Measurements from ENCODE around the gene EFNA5.
"Not testable (repeated sequence)": the region's sequence is repeated elsewhere in the genome, so short reads cannot be mapped to it uniquely, and the experiment has no call there.

Gene EFNA5

DNA sequence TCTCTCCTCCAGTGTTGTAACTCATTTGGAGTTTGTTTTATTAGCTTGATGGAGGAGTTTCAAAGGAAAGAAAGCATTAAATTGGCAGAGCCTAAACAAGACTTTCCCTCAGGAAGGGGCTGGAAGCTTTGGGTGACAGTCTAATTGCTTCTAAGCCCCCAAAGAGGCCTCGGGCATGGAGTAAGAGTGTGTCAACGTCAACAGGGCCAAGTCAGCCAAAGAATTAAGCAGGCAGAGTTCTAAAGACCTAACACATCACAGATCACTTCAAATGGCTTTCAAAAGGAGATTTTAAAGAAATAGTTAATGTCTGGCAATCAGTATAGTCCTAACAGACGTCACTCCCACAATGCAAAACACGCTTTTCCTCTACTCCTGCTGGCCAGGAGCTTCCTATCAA lies 234.5 kb downstream of the EFNA5 start:
- POLR2A ChIA-PET, result no interaction called here
- Histone ChIP-seq H3K4me3 (ENCODE audit: low read depth, low read length) (no peak overlapping the region), H3K4me1 (ENCODE audit: control insufficient read depth, insufficient read depth, low read length) (peaks cover 27% of the 10 kb centered on the region), H3K36me3 (ENCODE audit: control insufficient read depth in 2 of 2, insufficient read depth in 1 of 2, low read length in 2 of 2) (no peaks in the 10 kb centered on the region; a peak in 1 of 3 replicates), H3K27ac (ENCODE audit: extremely low read depth, low read depth, low read length) (peak overlapping the region; percentile 21; the same call in 1 of the 2 replicates), H3K9me3 (ENCODE audit: control insufficient read depth, insufficient read depth, low read depth, low read length) (no peaks in the 10 kb centered on the region)
- TF ChIP-seq KLF1 (tag by site-specific recombination; IDR thresholded peaks at IDR 0.05) (no peak), ZNF423 (tag by site-specific recombination; IDR thresholded peaks at IDR 0.05) (0 out of 2 replicates have a peak, but pooled peaks have one; percentile 27), ZNF335 (tag by site-specific recombination; conservative IDR thresholded peaks at IDR 0.05) (peak; percentile 55), ZNF843 (tag by site-specific recombination; IDR thresholded peaks at IDR 0.05) (0 out of 2 replicates have a peak, but pooled peaks have one; percentile 21), PRDM6 (tag by site-specific recombination; IDR thresholded peaks at IDR 0.05) (peak; percentile 84), FEZF1 (tag by site-specific recombination; IDR thresholded peaks at IDR 0.05) (peak; percentile 47; the same call in 1 of the 2 replicates), ZBTB8A (tag by site-specific recombination; IDR thresholded peaks at IDR 0.05) (peak; percentile 39; the same call in 1 of the 2 replicates), ZSCAN30 (tag by site-specific recombination; IDR thresholded peaks at IDR 0.05) (0 out of 2 replicates have a peak, but pooled peaks have one; percentile 25), ZNF311 (tag by site-specific recombination; IDR thresholded peaks at IDR 0.05; ENCODE audit: borderline replicate concordance) (no peak), OSR2 (tag by site-specific recombination; IDR thresholded peaks at IDR 0.05) (peak; percentile 45; the same call in 1 of the 2 replicates), ZBTB7A (tag by site-specific recombination; IDR thresholded peaks at IDR 0.05; ENCODE audit: low read depth) (no peak)
- CTCF ChIA-PET, result interaction anchor here (0.7 to 0.8 kb wide), 2 partner anchors 10 to 188 kb away, joined by 3 to 4 read pairs; no protein-coding TSS in a partner anchor

DNA sequence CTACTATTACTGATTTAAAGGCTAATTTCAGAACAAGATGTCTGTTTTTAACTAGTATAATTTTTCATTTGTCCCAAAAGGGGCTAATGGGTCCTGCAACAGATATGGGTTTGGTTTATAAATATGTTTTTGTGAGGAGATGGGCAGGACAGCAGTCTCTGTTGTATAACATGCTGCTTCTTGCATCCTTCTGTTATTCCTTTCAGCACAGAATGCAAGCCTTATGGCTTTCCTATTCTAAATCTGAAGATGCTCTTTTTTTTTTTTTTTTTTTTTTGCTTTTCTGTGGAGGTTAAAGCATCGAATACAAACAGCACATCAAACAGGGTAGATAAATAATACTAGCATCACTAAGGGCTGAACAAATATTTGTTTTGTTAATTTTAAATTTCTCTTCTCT lies 235.7 kb downstream of the EFNA5 start:
- H3K27ac ChIP-seq (ENCODE audit: extremely low read depth, low read depth, low read length), result no peak overlapping the region
- TF ChIP-seq ZNF19 (tag by site-specific recombination; IDR thresholded peaks at IDR 0.05; ENCODE audit: low read depth) (no peak), ZNF292 (tag by site-specific recombination; IDR thresholded peaks at IDR 0.05; ENCODE audit: borderline replicate concordance, low read depth) (no peak), ZNF221 (tag by site-specific recombination; IDR thresholded peaks at IDR 0.05; ENCODE audit: borderline replicate concordance) (no peak), GLI2 (tag by site-specific recombination; IDR thresholded peaks at IDR 0.05; ENCODE audit: borderline replicate concordance, low read depth) (no peak), ZNF302 (tag by site-specific recombination; IDR thresholded peaks at IDR 0.05; ENCODE audit: low read depth) (no peak), ZSCAN4 (tag by site-specific recombination; IDR thresholded peaks at IDR 0.05) (no peak), ZFP41 (tag by site-specific recombination; IDR thresholded peaks at IDR 0.05; ENCODE audit: borderline replicate concordance) (no peak), ZNF571 (tag by site-specific recombination; IDR thresholded peaks at IDR 0.05) (no peak), BCL11A (tag by site-specific recombination; IDR thresholded peaks at IDR 0.05; ENCODE audit: low read depth) (no peak)
- no peaks in the 10 kb centered on the region; a peak in 1 of 3 replicates for H3K36me3 ChIP-seq (ENCODE audit: control insufficient read depth in 2 of 2, insufficient read depth in 1 of 2, low read length in 2 of 2)
- no peaks in the 10 kb centered on the region for H3K9me3 ChIP-seq (ENCODE audit: control insufficient read depth, insufficient read depth, low read depth, low read length)
- CTCF ChIA-PET, result no interaction called here
- no peak overlapping the region for H3K4me3 ChIP-seq (ENCODE audit: low read depth, low read length)
- H3K4me1 ChIP-seq (ENCODE audit: control insufficient read depth, insufficient read depth, low read length), result peaks cover 27% of the 10 kb centered on the region
- POLR2A ChIA-PET, result no interaction called here

- CTCF ChIA-PET, result interaction anchor here (0.6 to 0.9 kb wide), 2 partner anchors 139 to 865 kb away, joined by 3 read pairs; no protein-coding TSS in a partner anchor
- TF ChIP-seq, protein P1, sequence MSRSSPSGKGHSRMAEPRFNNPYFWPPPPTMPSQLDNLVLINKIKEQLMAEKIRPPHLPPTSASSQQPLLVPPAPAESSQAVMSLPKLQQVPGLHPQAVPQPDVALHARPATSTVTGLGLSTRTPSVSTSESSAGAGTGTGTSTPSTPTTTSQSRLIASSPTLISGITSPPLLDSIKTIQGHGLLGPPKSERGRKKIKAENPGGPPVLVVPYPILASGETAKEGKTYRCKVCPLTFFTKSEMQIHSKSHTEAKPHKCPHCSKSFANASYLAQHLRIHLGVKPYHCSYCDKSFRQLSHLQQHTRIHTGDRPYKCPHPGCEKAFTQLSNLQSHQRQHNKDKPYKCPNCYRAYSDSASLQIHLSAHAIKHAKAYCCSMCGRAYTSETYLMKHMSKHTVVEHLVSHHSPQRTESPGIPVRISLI (tag by site-specific recombination; IDR thresholded peaks at IDR 0.05), result peak; percentile 68; the same call in 1 of the 2 replicates
- H3K27ac ChIP-seq (ENCODE audit: extremely low read depth, low read depth, low read length); H3K36me3 ChIP-seq (ENCODE audit: control insufficient read depth in 2 of 2, insufficient read depth in 1 of 2, low read length in 2 of 2); H3K4me3 ChIP-seq (ENCODE audit: low read depth, low read length); H3K9me3 ChIP-seq (ENCODE audit: control insufficient read depth, insufficient read depth, low read depth, low read length); POLR2A ChIA-PET: not testable (repeated sequence)
- H3K4me1 ChIP-seq (ENCODE audit: control insufficient read depth, insufficient read depth, low read length), result peaks cover 23% of the 10 kb centered on the region
Measured at GRCh38 chr5:107433646-107434045, 237.1 kb downstream of the EFNA5 start.

Measured in HEK293 (cell line).